Activated CD8-positive, alpha-beta T cell treated with anti-CD3 and anti-CD28 coated beads, Interleukin-2, amount 10 ng/mL, durations not matched to agents 7 days and 5 days (primary cell): ENCODE measurements around the gene ZNF630. TPM values are rescaled to one million over a fixed set of nuclear protein-coding genes. Genes with fewer than 3 reads are reported as not detected.
A peak's percentile ranks its signal among the peaks of the same experiment; 100 is the strongest.
"Not testable (repeated sequence)": the region's sequence is repeated elsewhere in the genome, so short reads cannot be mapped to it uniquely, and the experiment has no call there.

Experiments used
- ATAC-seq: fragments of 150-1000 bp; cut with Tn5 transposase; one replicate; pipeline ENCODE4 v1.10.0; 2021; ENCODE audit warnings: moderate library complexity
- CTCF ChIA-PET: fragments of 350-600 bp; sonication (Branson Sonifier 250); formaldehyde crosslinking; loops from one replicate; lab custom pipeline; 2021; ENCODE audit warnings: antibody characterized with exemption; lab: Charles Lee
- POLR2A ChIA-PET: fragments of 350-600 bp; sonication (Branson Sonifier 250); formaldehyde crosslinking; loops from one replicate; lab custom pipeline; 2021; ENCODE audit warnings: antibody characterized with exemption; lab: Charles Lee
- DNase-seq: peaks from one replicate; pipeline ENCODE4 v3.0.0-alpha.2; 2020
- H3K27ac Mint-ChIP-seq: one replicate; pipeline ENCODE4 v1.8.0; 2021; ENCODE audit warnings: mild to moderate bottlenecking, mixed read lengths
- H3K27me3 Mint-ChIP-seq: one replicate; pipeline ENCODE4 v1.8.0; 2021; ENCODE audit warnings: low read depth, mixed read lengths
- H3K36me3 Mint-ChIP-seq: one replicate; pipeline ENCODE4 v1.8.0; 2021; ENCODE audit warnings: low read depth, mixed read lengths
- H3K4me1 Mint-ChIP-seq: one replicate; pipeline ENCODE4 v1.8.0; 2021; ENCODE audit warnings: low read depth, mixed read lengths
- H3K4me3 Mint-ChIP-seq: one replicate; pipeline ENCODE4 v1.8.0; 2021; ENCODE audit warnings: mild to moderate bottlenecking, mixed read lengths
- H3K9me3 Mint-ChIP-seq: one replicate; pipeline ENCODE4 v1.8.0; 2022; ENCODE audit warnings: mixed read lengths; ENCODE audit not compliant: insufficient read depth
- total RNA-seq, 2 experiments: library from RNA; stranded (reverse); gene quantifications; one replicate each; pipeline ENCODE4 v1.2.3, GENCODE V29; 2021

ZNF630 gene
- 1 to 10 TPM in 1 of 2 experiments, under 1 TPM in 1; 0.99 to 1.6 TPM for total RNA-seq

DNA sequence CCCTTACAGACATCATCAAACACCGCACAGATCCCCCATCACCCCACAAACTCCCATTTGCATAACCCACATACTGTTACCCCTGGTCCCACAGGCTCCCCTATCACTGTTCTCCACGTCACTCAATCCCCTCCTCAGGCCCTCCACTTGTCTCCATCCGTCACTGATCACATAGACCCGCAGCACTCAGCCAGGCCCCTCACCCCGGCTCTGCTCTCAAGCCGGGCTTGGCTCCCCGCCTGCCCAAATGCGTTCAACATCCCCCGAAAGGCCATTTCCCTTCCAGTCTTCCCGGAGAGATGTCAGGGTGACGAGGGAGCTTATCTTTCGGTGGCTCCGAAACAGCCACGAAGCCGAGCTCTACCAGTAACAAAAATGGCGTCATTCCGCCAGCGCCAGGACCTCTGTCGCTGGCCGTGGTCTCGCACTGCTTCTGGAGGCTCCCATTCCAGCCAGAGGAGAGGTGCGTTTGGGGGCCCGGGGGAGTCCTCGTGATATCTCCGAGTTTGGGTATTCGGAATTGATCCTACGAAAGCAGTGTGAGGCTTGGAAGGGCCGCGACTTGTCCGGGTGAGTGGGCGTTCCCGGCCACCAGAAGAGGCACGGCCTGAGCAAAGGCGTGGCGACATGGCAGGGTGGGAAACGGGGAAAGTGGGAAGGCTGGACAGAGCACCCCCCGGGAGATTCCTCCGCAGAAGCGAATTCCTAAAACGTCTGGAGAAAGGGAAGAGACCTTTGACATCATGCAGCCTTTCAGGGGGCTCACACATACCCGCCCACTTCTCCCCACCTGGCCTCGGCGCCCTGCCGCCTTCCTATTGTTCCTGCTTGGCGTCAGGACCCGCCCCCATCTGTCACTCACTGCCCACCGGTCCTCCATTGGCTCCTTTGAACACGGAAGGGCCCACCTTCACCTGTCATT is at the start of gene ZNF630:
ZNF630 (minus strand) TSS at position 577 of the 922 bp plus-strand sequence. CDS start 4,754 bp downstream, outside the sequence.
- Mint-ChIP-seq H3K9me3 (no peaks in the 10 kb centered on the region), H3K4me1 (peaks cover 20% of the 10 kb centered on the region), H3K4me3 (peak within 1 kb of the TSS; percentile 87), H3K27me3 (no peaks in the 10 kb centered on the region), H3K36me3 (peaks cover 5% of the 10 kb centered on the region), H3K27ac (peak within 1 kb of the TSS; percentile 94)
- peak; percentile 71 for DNase-seq
- ChIA-PET POLR2A (no interaction called here), CTCF (no interaction called here)
- ATAC-seq = peak; percentile 93

DNA sequence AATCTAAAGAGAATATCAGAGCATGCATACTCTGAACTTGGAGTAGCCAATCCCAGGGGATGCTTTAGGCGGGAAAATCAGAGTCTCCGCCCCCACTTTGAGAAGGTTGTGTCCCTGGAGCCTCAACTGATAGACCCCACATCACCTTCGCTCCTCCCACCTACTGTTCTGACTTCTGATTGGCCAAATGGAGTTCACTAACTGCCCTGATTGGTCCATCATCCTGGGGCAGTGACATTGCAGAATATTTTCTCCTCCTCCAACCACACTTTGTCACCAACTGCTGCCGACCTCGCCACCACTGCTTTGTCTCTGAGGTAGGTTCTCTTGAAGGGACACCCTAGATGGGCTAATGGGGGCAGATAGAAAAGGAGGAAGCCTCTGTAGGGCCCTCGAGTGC is 36.3 kb upstream of the ZNF630 start:
- Mint-ChIP-seq H3K9me3 (no peaks in the 10 kb centered on the region), H3K36me3 (no peaks in the 10 kb centered on the region), H3K27me3 (no peaks in the 10 kb centered on the region), H3K4me3 (no peak overlapping the region), H3K4me1 (no peaks in the 10 kb centered on the region), H3K27ac (no peak overlapping the region)
- CTCF ChIA-PET = no interaction called here
- ATAC-seq (no peak), DNase-seq (no peak)
- POLR2A ChIA-PET = no interaction called here

DNA sequence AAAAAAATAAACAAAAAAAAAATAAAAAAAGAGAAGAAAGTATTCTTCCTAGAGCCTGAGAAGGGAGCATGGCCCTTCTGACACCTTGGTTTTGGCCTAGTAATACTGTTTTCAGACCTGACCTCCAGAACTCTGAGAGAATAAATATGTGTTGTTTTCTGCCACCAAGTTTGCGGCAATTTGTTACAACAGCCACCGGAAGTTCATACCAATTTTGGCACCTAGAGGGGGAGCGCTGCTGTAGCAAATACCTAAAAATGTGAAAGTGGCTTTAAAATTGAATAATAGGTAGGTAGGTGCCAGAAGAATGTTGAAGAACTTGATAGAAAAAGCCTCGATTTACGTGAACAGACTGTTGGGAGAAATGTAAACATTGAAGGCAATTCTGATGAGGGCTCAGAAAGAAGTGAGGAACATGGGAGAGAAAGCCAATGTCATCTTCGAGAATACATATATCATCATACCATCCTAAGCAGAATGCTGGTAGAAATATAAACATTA is 31.5 kb upstream of the ZNF630 start:
- H3K27ac Mint-ChIP-seq = no peak overlapping the region
- no peaks in the 10 kb centered on the region for H3K9me3 Mint-ChIP-seq
- H3K27me3 Mint-ChIP-seq = no peaks in the 10 kb centered on the region
- POLR2A ChIA-PET = no interaction called here
- no peak overlapping the region for H3K4me3 Mint-ChIP-seq
- H3K4me1 Mint-ChIP-seq = no peaks in the 10 kb centered on the region
- CTCF ChIA-PET = no interaction called here
- no peak for DNase-seq
- no peak for ATAC-seq
- no peaks in the 10 kb centered on the region for H3K36me3 Mint-ChIP-seq

DNA sequence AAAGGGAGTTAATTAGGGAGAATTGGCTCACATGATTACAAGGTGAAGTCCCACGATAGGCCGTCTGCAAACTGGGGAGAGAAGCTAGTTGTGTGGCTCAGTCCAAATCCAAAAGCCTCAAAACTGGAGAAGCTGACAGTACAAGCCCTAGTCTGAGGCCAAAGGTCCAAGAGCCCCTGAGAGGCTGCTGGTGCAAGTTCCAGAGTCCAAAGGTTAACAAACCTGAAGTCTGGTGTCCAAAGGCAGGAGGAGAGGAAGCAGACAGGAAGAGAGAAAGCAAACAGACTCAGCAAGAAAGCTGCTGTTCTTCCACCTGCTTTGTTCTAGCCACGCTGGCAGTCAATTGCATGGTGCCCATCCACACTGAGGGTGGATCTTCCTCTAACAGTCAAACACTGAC is 30.0 kb upstream of the ZNF630 start:
- no peak for ATAC-seq
- Mint-ChIP-seq H3K4me1 (no peaks in the 10 kb centered on the region), H3K36me3 (no peaks in the 10 kb centered on the region), H3K27me3 (no peaks in the 10 kb centered on the region), H3K9me3 (no peaks in the 10 kb centered on the region), H3K4me3 (no peak overlapping the region), H3K27ac (no peak overlapping the region)
- POLR2A ChIA-PET = no interaction called here
- DNase-seq = no peak
- CTCF ChIA-PET = no interaction called here

DNA sequence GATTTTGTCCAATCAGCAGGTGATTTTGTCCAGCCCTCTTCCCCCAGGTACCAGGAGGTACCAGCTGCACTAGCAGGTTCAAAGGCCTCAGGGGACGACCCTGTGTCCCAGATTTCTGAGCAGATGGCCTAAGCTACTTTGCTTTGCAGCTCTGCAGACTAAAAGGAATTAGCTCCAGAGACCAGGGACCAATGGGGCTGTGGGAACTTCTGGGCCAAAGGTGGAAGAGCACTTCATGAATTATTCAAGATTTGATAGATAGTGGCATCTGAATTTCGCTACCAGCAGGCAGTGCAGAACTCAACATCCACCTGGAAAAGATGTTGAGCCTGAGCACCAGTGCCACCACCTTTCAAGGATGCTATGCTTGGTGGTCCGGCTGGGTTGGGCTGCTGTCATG is 21.1 kb upstream of the ZNF630 start:
- H3K9me3 Mint-ChIP-seq, H3K36me3 Mint-ChIP-seq, ATAC-seq, H3K4me3 Mint-ChIP-seq, H3K4me1 Mint-ChIP-seq, POLR2A ChIA-PET, H3K27ac Mint-ChIP-seq, H3K27me3 Mint-ChIP-seq, DNase-seq, CTCF ChIA-PET: not testable (repeated sequence)

DNA sequence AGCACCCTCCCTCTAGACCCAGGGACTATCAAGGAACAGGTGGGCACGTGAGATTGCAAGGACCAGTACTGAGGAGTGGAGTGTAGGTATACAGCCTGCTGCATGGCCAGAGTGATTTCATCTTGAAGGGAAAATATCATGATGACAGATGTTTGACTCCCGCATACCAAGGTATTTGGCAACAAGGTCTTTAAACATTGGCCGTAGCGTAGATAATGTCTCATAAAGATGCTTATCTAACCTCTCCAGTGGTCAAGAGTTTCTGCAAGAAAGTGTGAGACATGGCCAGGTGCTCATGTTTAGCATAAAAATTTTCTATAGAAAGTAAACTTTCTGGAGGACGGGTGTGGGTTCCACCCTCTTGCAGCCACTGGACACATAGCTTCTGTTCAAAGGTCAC is 18.7 kb upstream of the ZNF630 start:
- Mint-ChIP-seq H3K36me3 (no peaks in the 10 kb centered on the region), H3K4me3 (no peak overlapping the region), H3K27ac (no peak overlapping the region), H3K4me1 (no peaks in the 10 kb centered on the region), H3K27me3 (no peaks in the 10 kb centered on the region), H3K9me3 (no peaks in the 10 kb centered on the region)
- DNase-seq = no peak
- ChIA-PET POLR2A (no interaction called here), CTCF (no interaction called here)
- ATAC-seq = no peak

DNA sequence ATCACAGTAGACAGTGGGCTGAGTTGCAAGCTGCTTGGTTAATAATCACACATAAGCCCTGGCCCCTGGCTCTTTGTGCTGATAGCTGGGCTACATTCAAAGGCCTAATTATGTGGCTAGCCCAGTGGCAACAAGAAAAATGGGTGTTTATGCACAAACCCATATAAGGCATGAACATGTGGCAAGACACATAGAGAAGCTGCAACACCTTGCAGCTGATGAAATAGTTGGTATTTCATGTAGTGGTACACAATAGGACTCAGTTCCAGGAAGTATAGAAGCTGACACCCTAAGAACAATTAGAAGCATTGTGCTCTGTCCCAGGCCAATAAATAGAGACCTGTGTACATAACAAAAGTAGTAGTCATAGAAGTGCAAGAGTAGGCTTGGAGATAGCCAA is 14.6 kb upstream of the ZNF630 start:
- H3K36me3 Mint-ChIP-seq = no peaks in the 10 kb centered on the region
- H3K4me3 Mint-ChIP-seq = no peak overlapping the region
- H3K4me1 Mint-ChIP-seq = peaks cover 2% of the 10 kb centered on the region
- CTCF ChIA-PET = no interaction called here
- DNase-seq (no peak), ATAC-seq (no peak)
- H3K9me3 Mint-ChIP-seq = no peaks in the 10 kb centered on the region
- POLR2A ChIA-PET = no interaction called here
- no peaks in the 10 kb centered on the region for H3K27me3 Mint-ChIP-seq
- no peak overlapping the region for H3K27ac Mint-ChIP-seq

DNA sequence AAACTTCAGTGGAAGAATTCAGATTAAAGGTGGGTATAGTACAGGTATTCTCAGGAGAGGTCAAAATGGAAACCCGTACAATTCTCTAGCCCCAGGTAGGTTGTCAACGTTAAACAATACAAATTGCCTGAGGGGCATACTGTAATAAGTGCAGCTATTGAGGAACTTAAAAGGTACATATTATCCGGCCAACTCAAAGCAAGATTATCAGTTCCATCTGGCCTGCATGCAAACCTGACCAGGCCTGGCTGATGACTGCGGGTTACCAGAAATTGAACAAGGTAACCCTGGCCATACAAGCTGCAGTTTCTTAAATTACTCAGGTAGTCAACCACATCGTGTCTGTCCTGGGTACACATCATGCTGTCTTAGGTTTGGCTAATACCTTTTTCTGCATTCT is 12.3 kb upstream of the ZNF630 start:
- Mint-ChIP-seq H3K27me3 (no peaks in the 10 kb centered on the region), H3K4me3 (no peak overlapping the region), H3K36me3 (no peaks in the 10 kb centered on the region), H3K4me1 (peaks cover 2% of the 10 kb centered on the region), H3K9me3 (no peaks in the 10 kb centered on the region), H3K27ac (no peak overlapping the region)
- ATAC-seq (no peak), DNase-seq (no peak)
- POLR2A ChIA-PET = no interaction called here
- CTCF ChIA-PET = interaction anchor here (1.0 to 2.4 kb wide), 5 partner anchors 10 to 456 kb away, joined by 3 to 10 read pairs (median 3); partner anchors contain the start of gene TBC1D25

DNA sequence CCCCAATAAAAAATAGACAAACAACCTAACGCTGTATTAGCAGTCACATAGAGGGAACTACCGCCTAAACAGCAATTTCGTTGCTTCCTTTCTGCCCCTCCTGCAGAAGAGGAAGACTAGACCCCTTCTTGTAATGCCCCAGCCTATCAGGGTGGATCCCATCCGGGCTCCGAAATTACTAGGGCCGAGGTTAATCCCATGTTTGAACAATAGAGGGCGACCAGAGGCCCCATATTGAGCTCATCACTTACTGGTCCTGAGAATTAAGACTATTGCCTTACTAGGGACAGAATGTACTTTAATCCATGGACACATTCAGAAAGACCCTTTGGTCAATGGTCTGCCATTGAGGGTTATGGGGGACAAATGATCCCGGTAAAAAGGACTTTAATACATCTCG is 11.8 kb upstream of the ZNF630 start:
- Mint-ChIP-seq H3K9me3 (no peaks in the 10 kb centered on the region), H3K4me3 (no peak overlapping the region), H3K27me3 (no peaks in the 10 kb centered on the region), H3K4me1 (peaks cover 2% of the 10 kb centered on the region), H3K27ac (no peak overlapping the region), H3K36me3 (no peaks in the 10 kb centered on the region)
- CTCF ChIA-PET = interaction anchor here (1.0 to 2.4 kb wide), 6 partner anchors 9 to 456 kb away, joined by 3 to 10 read pairs (median 3); partner anchors contain the start of gene TBC1D25
- peak; percentile 81 for ATAC-seq
- DNase-seq = peak; percentile 62
- POLR2A ChIA-PET = no interaction called here

DNA sequence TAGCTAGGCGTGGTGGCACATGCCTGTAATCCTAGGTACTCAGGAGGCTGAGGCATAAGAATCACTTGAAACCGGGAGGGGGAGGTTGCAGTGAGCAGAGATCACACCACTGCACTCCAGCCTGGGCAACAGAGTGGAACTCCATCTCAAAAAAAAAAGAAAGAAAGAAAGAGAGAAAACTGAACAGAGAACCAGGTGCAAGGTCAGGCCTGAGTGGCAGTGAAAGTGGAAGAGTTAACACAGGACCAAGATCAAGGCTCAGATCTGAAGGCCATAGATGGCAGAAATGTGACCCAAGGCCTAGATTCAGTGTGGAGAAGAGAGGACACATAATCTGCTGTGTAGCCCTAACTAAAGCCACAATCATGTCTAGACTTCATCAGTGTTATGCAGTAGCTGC is 4.9 kb upstream of the ZNF630 start:
- Mint-ChIP-seq H3K9me3 (no peaks in the 10 kb centered on the region), H3K4me1 (peaks cover 7% of the 10 kb centered on the region), H3K36me3 (no peaks in the 10 kb centered on the region), H3K4me3 (no peak overlapping the region), H3K27me3 (no peaks in the 10 kb centered on the region), H3K27ac (no peak overlapping the region)
- DNase-seq (no peak), ATAC-seq (no peak)
- ChIA-PET POLR2A (no interaction called here), CTCF (no interaction called here)

DNA sequence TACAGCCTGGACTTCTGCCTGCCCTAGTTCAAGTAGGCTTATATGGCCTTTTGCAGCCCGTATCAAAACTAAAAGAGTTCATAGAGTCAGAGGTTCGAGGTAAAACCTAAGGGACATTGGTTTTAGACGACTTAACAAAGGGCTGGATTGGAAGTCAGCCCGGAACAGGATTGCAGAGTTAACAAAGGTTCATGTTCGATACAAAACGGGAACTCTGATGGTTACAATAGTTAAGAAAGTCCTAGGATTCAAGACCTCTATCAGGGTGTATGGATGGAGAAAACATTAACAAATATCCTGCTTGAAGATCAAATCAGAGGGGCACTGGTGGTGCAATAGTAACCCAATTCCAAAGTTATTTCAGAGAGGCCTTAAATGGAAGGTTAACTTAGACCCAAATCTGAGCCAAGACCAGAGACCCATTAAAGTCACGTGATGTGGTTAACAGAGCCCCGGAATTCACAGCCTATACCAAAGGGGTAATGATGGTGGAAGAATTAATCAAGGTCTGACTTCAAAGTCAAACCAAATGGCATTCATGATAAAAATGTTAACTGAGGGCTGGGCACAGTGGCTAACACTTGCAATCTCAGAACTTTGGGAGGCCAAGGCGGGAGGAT is 656 bp upstream of the ZNF630 start:
- no peak for ATAC-seq
- CTCF ChIA-PET = no interaction called here
- peak overlapping the region; percentile 87 for H3K4me3 Mint-ChIP-seq
- no peaks in the 10 kb centered on the region for H3K9me3 Mint-ChIP-seq
- H3K4me1 Mint-ChIP-seq = peaks cover 20% of the 10 kb centered on the region
- DNase-seq = no peak
- POLR2A ChIA-PET = no interaction called here
- H3K36me3 Mint-ChIP-seq = peaks cover 5% of the 10 kb centered on the region
- peak overlapping the region; percentile 94 for H3K27ac Mint-ChIP-seq
- no peaks in the 10 kb centered on the region for H3K27me3 Mint-ChIP-seq
